ENCODE data around the gene INSRR. TPM values are rescaled to one million over a fixed set of nuclear protein-coding genes. Genes with fewer than 3 reads are reported as not detected.
A peak's percentile ranks its signal among the peaks of the same experiment; 100 is the strongest.

INSRR gene
- total and polyA plus RNA-seq, 10 donors = under 0.01 to 0.09 (median 0.09) TPM; not detected in 6

DNA sequence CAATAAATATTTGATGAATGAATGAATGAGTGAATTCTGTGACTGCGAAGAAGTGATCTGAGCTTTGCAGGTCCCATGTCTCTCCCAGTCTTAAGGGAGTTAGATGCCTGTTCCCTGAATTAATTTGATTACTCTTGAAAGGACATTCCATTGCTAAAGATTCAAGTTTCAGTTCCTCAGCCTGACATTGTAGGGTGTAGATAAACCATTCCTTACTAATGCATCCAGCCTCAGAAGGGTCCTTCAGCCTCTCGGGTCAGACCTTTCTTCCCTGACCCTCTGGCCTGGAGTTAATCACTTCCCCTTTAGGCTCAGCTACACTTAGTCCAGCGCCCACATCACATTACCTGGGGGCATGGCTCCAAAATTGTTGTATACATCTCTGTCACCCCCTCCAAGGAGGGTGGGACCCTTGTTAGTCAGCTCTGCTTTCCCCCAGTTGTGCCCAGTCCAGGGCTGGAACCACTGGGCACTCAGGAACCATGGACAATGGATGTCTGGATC is 2.6 kb downstream of the INSRR start:
- H3K4me3 ChIP-seq = no peak overlapping the region
- intact Hi-C loops (cut with DNase I; ENCODE audit: low total_unique reads) = loop anchor here (10.0 kb wide), 1 partner anchor 52 kb away; no protein-coding TSS in a partner anchor
- H3K4me1 ChIP-seq = peaks cover 20 to 31% (median 26%) of the 10 kb centered on the region in 6 donors
- no peaks in the 10 kb centered on the region for H3K9me3 ChIP-seq
- no peak for DNase-seq
- no peaks in the 10 kb centered on the region for H3K36me3 ChIP-seq
- no peak for TF ChIP-seq POLR2A (IDR thresholded peaks at IDR 0.05)
- H3K27ac ChIP-seq = no peak overlapping the region
- 66 to 78% (median 72%) methylated on average over 3 of the region's 3 CpGs for WGBS, 5 donors
- peaks cover 7 to 69% (median 31%) of the 10 kb centered on the region in 7 donors for H3K27me3 ChIP-seq (replicated peaks in 1 of 7)

DNA sequence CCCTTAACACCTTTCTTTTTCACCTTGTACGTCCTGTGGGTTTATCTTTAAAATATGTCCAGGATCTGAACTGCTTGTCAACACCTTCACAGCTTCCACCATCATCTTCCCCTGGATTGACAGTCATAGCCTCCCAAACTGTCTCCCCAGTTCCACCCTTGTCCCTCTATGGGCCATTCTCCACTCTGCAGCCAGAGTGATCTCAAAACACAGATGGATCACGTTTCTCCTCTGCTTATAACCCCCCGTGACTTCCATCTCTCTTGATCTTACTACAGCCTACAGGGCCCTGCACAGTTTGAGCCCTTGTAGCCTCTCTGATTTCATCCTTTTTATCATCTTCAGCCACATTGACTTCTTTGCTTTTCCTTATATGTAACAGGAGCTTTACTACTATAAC is 4.3 kb downstream of the INSRR start:
- TF ChIP-seq POLR2AphosphoS5 (IDR thresholded peaks at IDR 0.05) (no peak), POLR2A (IDR thresholded peaks at IDR 0.05) (no peak)
- TF ChIP-seq, protein P1, sequence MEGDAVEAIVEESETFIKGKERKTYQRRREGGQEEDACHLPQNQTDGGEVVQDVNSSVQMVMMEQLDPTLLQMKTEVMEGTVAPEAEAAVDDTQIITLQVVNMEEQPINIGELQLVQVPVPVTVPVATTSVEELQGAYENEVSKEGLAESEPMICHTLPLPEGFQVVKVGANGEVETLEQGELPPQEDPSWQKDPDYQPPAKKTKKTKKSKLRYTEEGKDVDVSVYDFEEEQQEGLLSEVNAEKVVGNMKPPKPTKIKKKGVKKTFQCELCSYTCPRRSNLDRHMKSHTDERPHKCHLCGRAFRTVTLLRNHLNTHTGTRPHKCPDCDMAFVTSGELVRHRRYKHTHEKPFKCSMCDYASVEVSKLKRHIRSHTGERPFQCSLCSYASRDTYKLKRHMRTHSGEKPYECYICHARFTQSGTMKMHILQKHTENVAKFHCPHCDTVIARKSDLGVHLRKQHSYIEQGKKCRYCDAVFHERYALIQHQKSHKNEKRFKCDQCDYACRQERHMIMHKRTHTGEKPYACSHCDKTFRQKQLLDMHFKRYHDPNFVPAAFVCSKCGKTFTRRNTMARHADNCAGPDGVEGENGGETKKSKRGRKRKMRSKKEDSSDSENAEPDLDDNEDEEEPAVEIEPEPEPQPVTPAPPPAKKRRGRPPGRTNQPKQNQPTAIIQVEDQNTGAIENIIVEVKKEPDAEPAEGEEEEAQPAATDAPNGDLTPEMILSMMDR (IDR thresholded peaks at IDR 0.05 in 8 of 11, conservative IDR thresholded peaks at IDR 0.05 in 3 of 11) = no peak
- Histone ChIP-seq H3K27me3 (replicated peaks in 1 of 7) (peaks cover 3 to 64% (median 14%) of the 10 kb centered on the region in 7 donors), H3K4me3 (no peak overlapping the region), H3K9me3 (no peaks in the 10 kb centered on the region), H3K4me1 (peaks cover 4 to 14% (median 9%) of the 10 kb centered on the region in 6 donors), H3K27ac (no peak overlapping the region), H3K36me3 (no peaks in the 10 kb centered on the region)
- DNase-seq = no peak
- intact Hi-C loops (cut with DNase I; ENCODE audit: low total_unique reads) = loop anchor here (10.0 kb wide), 1 partner anchor 50 kb away; no protein-coding TSS in a partner anchor
- 35 to 72% (median 69%) methylated on average over 3 of the region's 3 CpGs for WGBS, 5 donors

DNA sequence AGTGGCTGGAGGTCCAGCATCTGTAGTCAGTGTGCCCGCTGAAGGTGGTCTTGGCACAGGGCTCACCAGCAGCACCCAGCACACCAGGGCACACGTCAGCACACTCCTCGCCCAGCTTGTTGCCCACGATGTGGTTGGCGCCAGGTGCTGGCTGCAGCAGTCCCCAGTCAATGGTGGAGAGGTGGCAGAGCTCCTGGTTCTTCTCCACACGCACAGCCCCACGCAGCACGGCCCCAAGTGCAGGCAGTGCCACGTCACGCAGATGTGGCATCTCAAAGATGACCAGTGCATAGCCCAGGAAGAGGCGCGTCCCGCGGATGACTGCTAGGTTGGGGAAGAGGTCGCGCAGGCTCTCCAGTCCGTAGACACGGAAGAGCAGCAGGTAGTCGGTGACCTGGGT is 5.2 kb downstream of the INSRR start:
- WGBS, 5 donors = 90 to 95% (median 92%) methylated on average over 19 of the region's 19 CpGs
- DNase-seq = peak; percentile 62

DNA sequence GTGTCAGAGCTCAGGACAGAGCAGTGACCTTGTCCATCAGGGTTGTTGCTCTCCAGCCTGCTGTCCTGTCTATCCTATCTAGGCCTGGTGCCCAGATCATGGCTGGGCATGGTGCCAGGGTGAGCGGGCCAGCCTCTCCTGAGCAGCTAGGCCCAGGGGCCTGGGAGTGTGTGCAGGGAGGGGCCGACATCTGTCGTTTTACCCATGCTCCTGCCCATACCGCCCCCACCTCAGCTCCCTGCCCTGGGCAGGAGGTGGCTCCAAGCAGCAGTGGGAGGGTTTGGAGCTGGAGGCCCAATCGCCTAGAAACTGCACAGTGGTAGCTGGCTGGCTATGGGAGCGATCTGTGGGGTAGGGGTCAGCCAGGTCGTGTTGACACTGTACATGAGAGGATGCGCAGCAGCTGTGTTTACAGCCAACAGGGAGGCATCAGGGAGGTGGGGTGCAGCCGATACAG is 6.5 kb downstream of the INSRR start:
- no peak for TF ChIP-seq POLR2AphosphoS5 (IDR thresholded peaks at IDR 0.05)
- no peak for TF ChIP-seq POLR2A (IDR thresholded peaks at IDR 0.05)
- TF ChIP-seq, protein P1 (IDR thresholded peaks at IDR 0.05 in 8 of 11, conservative IDR thresholded peaks at IDR 0.05 in 3 of 11) = no peak
- intact Hi-C loops (cut with DNase I; ENCODE audit: low total_unique reads) = loop anchor here (10.0 kb wide), 1 partner anchor 48 kb away; no protein-coding TSS in a partner anchor
- WGBS, 5 donors = 57 to 74% (median 66%) methylated on average over 7 to 9 of the region's 9 CpGs
- H3K27ac ChIP-seq = no peak overlapping the region
- peaks cover 0 to 64% (median 12%) of the 10 kb centered on the region in 7 donors for H3K27me3 ChIP-seq (replicated peaks in 1 of 7)
- DNase-seq = no peak
- H3K9me3 ChIP-seq = no peaks in the 10 kb centered on the region
- H3K4me1 ChIP-seq = peaks cover 0 to 14% (median 8%) of the 10 kb centered on the region in 6 donors
- H3K36me3 ChIP-seq = no peaks in the 10 kb centered on the region
- H3K4me3 ChIP-seq = no peak overlapping the region

More for the DNA sequence above, 5.2 kb downstream of the INSRR start:
- Histone ChIP-seq H3K4me1 (peaks cover 0 to 10% (median 5%) of the 10 kb centered on the region in 6 donors), H3K36me3 (no peaks in the 10 kb centered on the region), H3K27ac (no peak overlapping the region), H3K4me3 (no peak overlapping the region), H3K9me3 (no peaks in the 10 kb centered on the region), H3K27me3 (replicated peaks in 1 of 7) (peaks cover under 1 to 64% (median 15%) of the 10 kb centered on the region in 7 donors)
- TF ChIP-seq POLR2AphosphoS5 (IDR thresholded peaks at IDR 0.05) = no peak
- TF ChIP-seq, protein P1 (IDR thresholded peaks at IDR 0.05 in 8 of 11, conservative IDR thresholded peaks at IDR 0.05 in 3 of 11) = no peak
- TF ChIP-seq POLR2A (IDR thresholded peaks at IDR 0.05) = no peak
- intact Hi-C loops (cut with DNase I; ENCODE audit: low total_unique reads) = loop anchor here (10.0 kb wide), 1 partner anchor 49 kb away; no protein-coding TSS in a partner anchor
